Transverse colon (tissue), 4 donors: ENCODE measurements around the gene CCR5AS.
"Not testable (repeated sequence)": the region's sequence is repeated elsewhere in the genome, so short reads cannot be mapped to it uniquely, and the experiment has no call there.

ENCODE experiments used
- DNase-seq: peaks from one replicate; pipeline ENCODE4 v3.0.0-alpha.2; 2019
- H3K27ac ChIP-seq, 4 donors: fragments of 200-600 bp; sonication (generic); 2 replicates each; pipeline ENCODE4 v1.5.1; 2016 to 2018; ENCODE audit warnings: inconsistent platforms in 4 of 4
- H3K27me3 ChIP-seq: fragments of 200-600 bp; sonication (generic); 2 replicates; pipeline ENCODE4 v1.5.1; 2017; ENCODE audit warnings: inconsistent platforms
- H3K36me3 ChIP-seq, 4 donors: fragments of 200-600 bp; sonication (generic); 2 replicates each; pipeline ENCODE4 v1.5.1; 2017 to 2019; ENCODE audit warnings: inconsistent platforms in 4 of 4
- H3K4me1 ChIP-seq, 4 donors: fragments of 200-600 bp; sonication (generic); 2 replicates each; pipeline ENCODE4 v1.5.1; 2017 to 2020; ENCODE audit warnings: inconsistent platforms in 4 of 4
- H3K4me3 ChIP-seq, 4 donors: fragments of 200-600 bp; sonication (generic); 1 replicate in 1 of 4; 2 replicates in 3 of 4; pipeline versions ENCODE4 v1.5.1 to v1.6.1; 2017 to 2019; ENCODE audit warnings: inconsistent platforms in 4 of 4
- H3K9me3 ChIP-seq, 2 donors: fragments of 200-600 bp; sonication (generic); 2 replicates each; pipeline ENCODE4 v1.5.1; 2017 to 2019; ENCODE audit warnings: inconsistent platforms in 2 of 2
- EP300 ChIP-seq: sonication (generic); formaldehyde crosslinking; IDR thresholded peaks from one replicate; pipeline ENCODE4 v1.6.1; 2017; ENCODE audit warnings: antibody characterized with exemption, low read depth
- POLR2A ChIP-seq: fragments of 450-650 bp; IDR thresholded peaks from one replicate; pipeline ENCODE4 v1.6.1; 2016; ENCODE audit warnings: antibody characterized with exemption, mild to moderate bottlenecking, moderate library complexity
- POLR2AphosphoS5 ChIP-seq, 3 donors: sonication (generic); formaldehyde crosslinking; IDR thresholded peaks; one replicate each; pipeline ENCODE4 v1.6.1; 2016; ENCODE audit warnings: antibody characterized with exemption in 3 of 3
- WGBS, 2 donors: methylation state at CpG; one replicate each; pipeline ENCODE4 v1.1.5; 2018; ENCODE audit warnings: low coverage in 1 of 2; 5-methylcytosine and 5-hydroxymethylcytosine counted together
- in situ Hi-C, 4 donors: fragments of 200-750 bp; cut with MboI; loops; one replicate each; pipeline versions ENCODE4 v1.15.0 to v1.15.1; 2017; ENCODE audit warnings: low sequenced_read_pairs in 3 of 4, low pct_ligation_motif_present in 1 of 4, low pct_unique_long_range_greater_than_20kb in 1 of 4
- intact Hi-C: fragments of 100-400 bp; cut with DNase I; formaldehyde crosslinking; loops from one replicate; pipeline ENCODE4 v1.15.1; 2023; ENCODE audit warnings: low total_unique reads
- TF ChIP-seq, protein P1 (sequence below), 5 experiments: fragments of 200-600 bp in 3 of 5; fragments of 450-650 bp in 2 of 5; sonication (generic) in 3 of 5; IDR thresholded peaks; 1 replicate in 2 of 5; 2 replicates in 3 of 5; pipeline ENCODE4 v1.5.1; 2016 to 2017; ENCODE audit warnings: antibody characterized with exemption in 5 of 5, inconsistent platforms in 3 of 5, mild to moderate bottlenecking in 2 of 5, moderate library complexity in 1 of 5

The CCR5AS gene

GRCh38 chr3:46389306-46389705, 17.6 kb downstream of the CCR5AS start:
- intact Hi-C loops = no loop called here
- WGBS, 2 donors = 87% methylated on average over 5 to 6 of the region's 6 CpGs

GRCh38 chr3:46388847-46389246, 18.0 kb downstream of the CCR5AS start:
- intact Hi-C loops, DNase-seq, H3K36me3 ChIP-seq, H3K27ac ChIP-seq, H3K27me3 ChIP-seq, H3K9me3 ChIP-seq, H3K4me3 ChIP-seq: not testable (repeated sequence)
- peaks cover 0 to 13% (median 6%) of the 10 kb centered on the region in 4 donors for H3K4me1 ChIP-seq
- WGBS, 2 donors = 96% methylated on average over 4 of the region's 4 CpGs
- in situ Hi-C loops = loop anchor here in 1 of 4 donors (25.0 kb wide), 1 partner anchor 452 kb away; the partner anchor contains the start of gene CXCR6

More at GRCh38 chr3:46389306-46389705, 17.6 kb downstream of the CCR5AS start:
- no peaks in the 10 kb centered on the region for H3K27me3 ChIP-seq
- no peak for DNase-seq
- H3K4me3 ChIP-seq = no peak overlapping the region
- no peaks in the 10 kb centered on the region for H3K9me3 ChIP-seq
- no peaks in the 10 kb centered on the region for H3K36me3 ChIP-seq
- H3K4me1 ChIP-seq = peaks cover 0 to 10% (median 4%) of the 10 kb centered on the region in 4 donors
- in situ Hi-C loops = loop anchor here in 1 of 4 donors (25.0 kb wide), 1 partner anchor 452 kb away; the partner anchor contains the start of gene CXCR6
- TF ChIP-seq POLR2A = no peak
- TF ChIP-seq, protein P1, sequence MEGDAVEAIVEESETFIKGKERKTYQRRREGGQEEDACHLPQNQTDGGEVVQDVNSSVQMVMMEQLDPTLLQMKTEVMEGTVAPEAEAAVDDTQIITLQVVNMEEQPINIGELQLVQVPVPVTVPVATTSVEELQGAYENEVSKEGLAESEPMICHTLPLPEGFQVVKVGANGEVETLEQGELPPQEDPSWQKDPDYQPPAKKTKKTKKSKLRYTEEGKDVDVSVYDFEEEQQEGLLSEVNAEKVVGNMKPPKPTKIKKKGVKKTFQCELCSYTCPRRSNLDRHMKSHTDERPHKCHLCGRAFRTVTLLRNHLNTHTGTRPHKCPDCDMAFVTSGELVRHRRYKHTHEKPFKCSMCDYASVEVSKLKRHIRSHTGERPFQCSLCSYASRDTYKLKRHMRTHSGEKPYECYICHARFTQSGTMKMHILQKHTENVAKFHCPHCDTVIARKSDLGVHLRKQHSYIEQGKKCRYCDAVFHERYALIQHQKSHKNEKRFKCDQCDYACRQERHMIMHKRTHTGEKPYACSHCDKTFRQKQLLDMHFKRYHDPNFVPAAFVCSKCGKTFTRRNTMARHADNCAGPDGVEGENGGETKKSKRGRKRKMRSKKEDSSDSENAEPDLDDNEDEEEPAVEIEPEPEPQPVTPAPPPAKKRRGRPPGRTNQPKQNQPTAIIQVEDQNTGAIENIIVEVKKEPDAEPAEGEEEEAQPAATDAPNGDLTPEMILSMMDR (IDR thresholded peaks at IDR 0.05) = no peak
- no peak overlapping the region for H3K27ac ChIP-seq

DNA sequence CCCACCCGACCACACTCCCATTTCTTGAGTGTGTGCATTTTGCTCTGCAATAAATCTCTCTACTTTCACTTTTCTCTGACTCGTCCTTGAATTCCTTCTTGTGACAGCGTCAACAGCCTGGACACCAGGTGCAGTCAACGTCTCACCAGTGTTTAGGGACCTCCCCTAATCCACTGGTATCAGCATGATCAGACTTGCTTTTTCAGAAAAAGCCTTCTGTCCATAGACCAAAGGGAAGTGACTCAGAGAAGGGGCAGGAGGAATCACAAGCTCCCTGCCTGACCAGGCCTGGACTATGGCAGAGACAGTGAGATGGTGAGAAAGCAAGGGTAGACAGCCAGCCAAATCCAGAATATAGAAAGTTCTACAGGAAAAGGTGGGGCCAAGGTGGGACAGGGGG, 20.7 kb downstream of the CCR5AS start:
- no peak overlapping the region for H3K4me3 ChIP-seq
- intact Hi-C loops = no loop called here
- no peaks in the 10 kb centered on the region for H3K27me3 ChIP-seq
- in situ Hi-C loops = loop anchor here in 1 of 4 donors (25.0 kb wide), 1 partner anchor 449 kb away; the partner anchor contains the start of gene CXCR6
- H3K4me1 ChIP-seq = peaks cover 0 to 28% (median 14%) of the 10 kb centered on the region in 4 donors
- no peaks in the 10 kb centered on the region for H3K9me3 ChIP-seq
- peak overlapping the region in 3 of 4 donors; percentile 29 to 46 (median 34) for H3K27ac ChIP-seq
- H3K36me3 ChIP-seq = no peaks in the 10 kb centered on the region
- WGBS, 2 donors = 30 to 42% methylated on average over 2 to 4 of the region's 4 CpGs
- no peak for TF ChIP-seq EP300
- TF ChIP-seq POLR2A = no peak
- TF ChIP-seq, protein P1 (IDR thresholded peaks at IDR 0.05) = no peak
- no peak for TF ChIP-seq POLR2AphosphoS5 (IDR thresholded peaks at IDR 0.05)
- DNase-seq = no peak

DNA sequence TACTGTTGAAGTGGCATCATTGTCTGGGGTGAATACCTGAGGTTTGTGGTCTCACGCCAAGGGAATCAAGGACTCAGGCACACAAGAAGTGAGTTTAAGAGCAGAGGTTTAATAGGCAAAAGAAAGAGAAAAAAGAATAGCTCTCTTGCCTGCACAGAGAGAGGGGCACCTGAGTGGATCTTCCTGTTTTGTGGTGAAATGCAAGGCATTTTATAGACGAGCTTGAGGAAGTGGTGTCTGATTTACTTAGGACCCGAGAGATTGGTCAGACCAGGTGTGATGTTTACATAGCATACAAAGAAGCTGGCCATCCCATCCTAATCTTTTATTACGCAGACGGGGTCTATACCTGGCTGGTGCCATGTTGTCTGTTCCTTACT, 22.9 kb downstream of the CCR5AS start:
- DNase-seq = no peak
- TF ChIP-seq, protein P1 (IDR thresholded peaks at IDR 0.05) = no peak
- TF ChIP-seq POLR2AphosphoS5 (IDR thresholded peaks at IDR 0.05) (no peak), EP300 (no peak), POLR2A (no peak)
- no peaks in the 10 kb centered on the region for H3K9me3 ChIP-seq
- no peak overlapping the region for H3K4me3 ChIP-seq
- 53 to 56% methylated on average over 3 to 5 of the region's 5 CpGs for WGBS, 2 donors
- no peaks in the 10 kb centered on the region for H3K36me3 ChIP-seq
- intact Hi-C loops (no loop called here), in situ Hi-C loops (loop anchor here in 1 of 4 donors (25.0 kb wide), 1 partner anchor 447 kb away; the partner anchor contains the start of gene CXCR6)
- H3K4me1 ChIP-seq = peaks cover 0 to 39% (median 17%) of the 10 kb centered on the region in 4 donors
- H3K27me3 ChIP-seq = no peaks in the 10 kb centered on the region
- peak overlapping the region in 1 of 4 donors; percentile 41 for H3K27ac ChIP-seq
